SJSA1 (cell line): Measurements from ENCODE around the gene MKRN2. TPM values are rescaled to one million over a fixed set of nuclear protein-coding genes. Genes with fewer than 3 reads are reported as not detected.

ENCODE experiments used
- DNase-seq, 2 experiments: peaks; one replicate each; pipeline ENCODE4 v3.0.0-alpha.2; 2015 to 2020; ENCODE audit warnings: low spot score in 2 of 2, low read depth in 1 of 2
- H3K27ac ChIP-seq: fragments of 250-450 bp; sonication (Bioruptor Pico); 2 replicates; pipeline ENCODE4 v1.5.1; 2020; ENCODE audit warnings: mild to moderate bottlenecking, moderate library complexity
- H3K27me3 ChIP-seq: fragments of 250-450 bp; sonication (Bioruptor Pico); replicated peaks from 2 replicates; pipeline ENCODE4 v1.5.1; 2020; ENCODE audit warnings: mild to moderate bottlenecking, moderate library complexity
- H3K36me3 ChIP-seq: fragments of 250-450 bp; sonication (Bioruptor Pico); 2 replicates; pipeline ENCODE4 v1.5.1; 2020; ENCODE audit warnings: mild to moderate bottlenecking
- H3K4me1 ChIP-seq: fragments of 250-450 bp; sonication (Bioruptor Pico); replicated peaks from 2 replicates; pipeline ENCODE4 v1.6.1; 2021; ENCODE audit warnings: mild to moderate bottlenecking
- H3K4me3 ChIP-seq: fragments of 250-450 bp; sonication (Bioruptor Pico); 2 replicates; pipeline ENCODE4 v1.5.1; 2020; ENCODE audit warnings: mild to moderate bottlenecking
- H3K9me3 ChIP-seq: fragments of 250-450 bp; sonication (Bioruptor Pico); replicated peaks from 2 replicates; pipeline ENCODE4 v1.5.1; 2020; ENCODE audit warnings: mild to moderate bottlenecking
- total RNA-seq: library from RNA; depleted of rRNA; stranded (reverse); fragments of >200 nt; shearing (Covaris generic); gene quantifications from 2 replicates; pipeline ENCODE4 v1.2.3, GENCODE V29; 2014; rRNA removed

The MKRN2 gene
- total RNA-seq, result 39.1 and 40.0 TPM in 2 replicates

GRCh38 chr3:12556690-12557472 is at the start of gene MKRN2:
Gene MKRN2, plus strand, starts transcription at chr3:12557087. Its CDS starts 64 bp downstream, at chr3:12557151.
- DNase-seq, result peak; percentile 78 to 85
- H3K9me3 ChIP-seq, result no peaks in the 10 kb centered on the region

GRCh38 chr3:12507591-12508281 is 49.2 kb upstream of the MKRN2 start:
- peak in 1 of 2 experiments; percentile 45 for DNase-seq
- Histone ChIP-seq H3K27ac (0 out of 2 replicates have a peak overlapping the region, but pooled peaks have one; percentile 19), H3K4me3 (no peak overlapping the region), H3K9me3 (no peaks in the 10 kb centered on the region), H3K4me1 (peaks cover 16% of the 10 kb centered on the region), H3K36me3 (peaks cover 3% of the 10 kb centered on the region; the same call in 1 of the 2 replicates), H3K27me3 (no peaks in the 10 kb centered on the region)

More at GRCh38 chr3:12556690-12557472, at the start of gene MKRN2:
- Histone ChIP-seq H3K36me3 (peaks cover 5% of the 10 kb centered on the region), H3K27ac (peak within 1 kb of the TSS; percentile 53), H3K4me1 (peaks cover 13% of the 10 kb centered on the region), H3K27me3 (no peaks in the 10 kb centered on the region), H3K4me3 (peak within 1 kb of the TSS; percentile 81)

GRCh38 chr3:12508291-12508700 is 48.6 kb upstream of the MKRN2 start:
- DNase-seq, result peak; percentile 52 to 66
- H3K9me3 ChIP-seq, result no peaks in the 10 kb centered on the region
- H3K36me3 ChIP-seq, result peaks cover 3% of the 10 kb centered on the region; the same call in 1 of the 2 replicates
- peaks cover 16% of the 10 kb centered on the region for H3K4me1 ChIP-seq
- no peaks in the 10 kb centered on the region for H3K27me3 ChIP-seq
- 0 out of 2 replicates have a peak overlapping the region, but pooled peaks have one; percentile 19 for H3K27ac ChIP-seq
- no peak overlapping the region for H3K4me3 ChIP-seq

- H3K36me3 ChIP-seq, result no peaks in the 10 kb centered on the region
- no peak overlapping the region for H3K27ac ChIP-seq
Observed at GRCh38 chr3:12509466-12509865, 47.4 kb upstream of the MKRN2 start.

GRCh38 chr3:12512534-12513118 is 44.3 kb upstream of the MKRN2 start:
- H3K4me3 ChIP-seq, result no peak overlapping the region
- no peaks in the 10 kb centered on the region for H3K36me3 ChIP-seq
- H3K9me3 ChIP-seq, result no peaks in the 10 kb centered on the region
- peaks cover 13% of the 10 kb centered on the region for H3K4me1 ChIP-seq
- no peak overlapping the region for H3K27ac ChIP-seq
- DNase-seq, result no peak
- no peaks in the 10 kb centered on the region for H3K27me3 ChIP-seq

More at GRCh38 chr3:12509466-12509865, 47.4 kb upstream of the MKRN2 start:
- DNase-seq, result no peak
- no peaks in the 10 kb centered on the region for H3K27me3 ChIP-seq
- H3K4me1 ChIP-seq, result peaks cover 16% of the 10 kb centered on the region
- no peak overlapping the region for H3K4me3 ChIP-seq
- no peaks in the 10 kb centered on the region for H3K9me3 ChIP-seq

- Histone ChIP-seq H3K36me3 (no peaks in the 10 kb centered on the region), H3K27me3 (no peaks in the 10 kb centered on the region), H3K27ac (no peak overlapping the region), H3K4me1 (peaks cover under 1% of the 10 kb centered on the region), H3K4me3 (no peak overlapping the region), H3K9me3 (no peaks in the 10 kb centered on the region)
- DNase-seq, result no peak
Observed at GRCh38 chr3:12513694-12514446, 43.0 kb upstream of the MKRN2 start.

- H3K27me3 ChIP-seq, result no peaks in the 10 kb centered on the region
- H3K9me3 ChIP-seq, result no peaks in the 10 kb centered on the region
- H3K27ac ChIP-seq, result no peak overlapping the region
- H3K4me3 ChIP-seq, result no peak overlapping the region
- DNase-seq, result no peak
- H3K4me1 ChIP-seq, result no peaks in the 10 kb centered on the region
- H3K36me3 ChIP-seq, result no peaks in the 10 kb centered on the region
Observed at GRCh38 chr3:12515631-12516030, 41.3 kb upstream of the MKRN2 start.

- no peaks in the 10 kb centered on the region for H3K4me1 ChIP-seq
- no peak for DNase-seq
- no peaks in the 10 kb centered on the region for H3K36me3 ChIP-seq
- no peak overlapping the region for H3K27ac ChIP-seq
- H3K4me3 ChIP-seq, result no peak overlapping the region
- no peaks in the 10 kb centered on the region for H3K27me3 ChIP-seq
- no peaks in the 10 kb centered on the region for H3K9me3 ChIP-seq
Observed at GRCh38 chr3:12516873-12517272, 40.0 kb upstream of the MKRN2 start.

GRCh38 chr3:12518261-12519028 is 38.4 kb upstream of the MKRN2 start:
- no peaks in the 10 kb centered on the region for H3K27me3 ChIP-seq
- DNase-seq, result no peak
- no peak overlapping the region for H3K4me3 ChIP-seq
- H3K4me1 ChIP-seq, result no peaks in the 10 kb centered on the region
- H3K27ac ChIP-seq, result no peak overlapping the region
- no peaks in the 10 kb centered on the region for H3K36me3 ChIP-seq
- H3K9me3 ChIP-seq, result no peaks in the 10 kb centered on the region

- no peaks in the 10 kb centered on the region for H3K9me3 ChIP-seq
- DNase-seq, result no peak
- H3K27ac ChIP-seq, result no peak overlapping the region
- no peaks in the 10 kb centered on the region for H3K4me1 ChIP-seq
- no peaks in the 10 kb centered on the region for H3K27me3 ChIP-seq
- H3K36me3 ChIP-seq, result no peaks in the 10 kb centered on the region
- H3K4me3 ChIP-seq, result no peak overlapping the region
Observed at GRCh38 chr3:12521010-12521409, 35.9 kb upstream of the MKRN2 start.

GRCh38 chr3:12522721-12523120 is 34.2 kb upstream of the MKRN2 start:
- no peaks in the 10 kb centered on the region for H3K36me3 ChIP-seq

GRCh38 chr3:12527757-12528143 is 29.1 kb upstream of the MKRN2 start:
- Histone ChIP-seq H3K27me3 (no peaks in the 10 kb centered on the region), H3K36me3 (no peaks in the 10 kb centered on the region), H3K4me3 (no peak overlapping the region), H3K9me3 (no peaks in the 10 kb centered on the region), H3K4me1 (no peaks in the 10 kb centered on the region), H3K27ac (no peak overlapping the region)
- DNase-seq, result no peak

More at GRCh38 chr3:12522721-12523120, 34.2 kb upstream of the MKRN2 start:
- no peak overlapping the region for H3K27ac ChIP-seq
- H3K4me1 ChIP-seq, result no peaks in the 10 kb centered on the region
- no peak overlapping the region for H3K4me3 ChIP-seq
- H3K27me3 ChIP-seq, result no peaks in the 10 kb centered on the region
- H3K9me3 ChIP-seq, result no peaks in the 10 kb centered on the region
- DNase-seq, result no peak

GRCh38 chr3:12532182-12532581 is 24.7 kb upstream of the MKRN2 start:
- H3K27me3 ChIP-seq, result no peaks in the 10 kb centered on the region
- H3K27ac ChIP-seq, result no peak overlapping the region
- H3K4me1 ChIP-seq, result no peaks in the 10 kb centered on the region
- H3K36me3 ChIP-seq, result no peaks in the 10 kb centered on the region
- no peak for DNase-seq
- no peaks in the 10 kb centered on the region for H3K9me3 ChIP-seq
- no peak overlapping the region for H3K4me3 ChIP-seq
